PFSK-1 (cell line): ENCODE results near the gene HNRNPA2B1.

Experiments
- REST ChIP-seq, 2 experiments: IDR thresholded peaks; 2 replicates each; pipeline versions ENCODE4 v1.6.1 to v1.8.0; 2011 to 2012; ENCODE audit warnings: low read depth in 2 of 2, low read length in 2 of 2, control low read depth in 1 of 2, inconsistent platforms in 1 of 2, mild to moderate bottlenecking in 1 of 2, moderate library complexity in 1 of 2; ENCODE audit not compliant: insufficient read depth in 1 of 2
- TAF1 ChIP-seq: IDR thresholded peaks from 2 replicates; pipeline ENCODE4 v1.6.1; 2012; ENCODE audit warnings: low read length, control low read depth, borderline replicate concordance; ENCODE audit not compliant: insufficient read depth

- no peak for TF ChIP-seq REST (IDR thresholded peaks at IDR 0.05; ENCODE audit: insufficient read depth in 1 of 2, low read depth in 2 of 2, low read length in 2 of 2)
- no peak for TF ChIP-seq TAF1
These were observed 2.3 kb downstream of the HNRNPA2B1 start for GRCh38 chr7:26198133-26198780.
